ENCODE data around the gene SERPINA3. TPM values are rescaled to one million over a fixed set of nuclear protein-coding genes. Genes with fewer than 3 reads are reported as not detected.

The SERPINA3 gene
- total RNA-seq, 1 donor from 2014 or later, result 1.3 TPM

DNA sequence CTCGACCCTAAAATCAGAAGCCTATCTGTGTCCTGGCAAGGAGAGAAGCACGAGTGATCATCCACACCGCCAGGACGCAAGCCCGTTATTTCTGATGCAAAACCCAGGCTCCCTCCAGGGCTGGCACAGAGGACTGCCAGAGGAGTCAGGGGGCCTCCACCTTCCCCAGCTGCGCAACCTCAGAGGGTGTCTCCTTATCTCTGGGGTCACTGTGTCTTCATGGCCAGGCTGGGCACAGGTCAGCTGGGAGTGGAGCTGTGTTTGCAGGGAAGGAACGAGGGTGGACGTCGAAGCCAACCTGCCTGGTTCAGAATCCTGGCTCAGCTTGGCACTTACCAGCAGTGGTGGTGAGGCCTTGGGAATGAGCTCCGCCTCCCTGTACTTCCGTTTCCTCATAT is 12.0 kb upstream of the SERPINA3 start:
- H3K9me3 Mint-ChIP-seq (ENCODE audit: unreplicated experiment), result no peaks in the 10 kb centered on the region
- peaks cover 37% of the 10 kb centered on the region for H3K4me1 ChIP-seq (ENCODE audit: insufficient read depth, low read length)
- no peaks in the 10 kb centered on the region for H3K9me3 ChIP-seq (ENCODE audit: insufficient read depth, low read depth, low read length)
- H3K4me1 Mint-ChIP-seq (ENCODE audit: low read depth, unreplicated experiment), result peaks cover 34% of the 10 kb centered on the region
- H3K79me2 ChIP-seq (ENCODE audit: insufficient read depth, low read length), result no peaks in the 10 kb centered on the region
- DNase-seq (ENCODE audit: low read depth), result no peak
- no peaks in the 10 kb centered on the region for H3K36me3 Mint-ChIP-seq (ENCODE audit: low read depth, unreplicated experiment)
- H3K9ac ChIP-seq (ENCODE audit: low read length), result peak overlapping the region; percentile 82
- H3K4me3 Mint-ChIP-seq (ENCODE audit: unreplicated experiment), result no peak overlapping the region
- no peaks in the 10 kb centered on the region for H4K20me1 ChIP-seq (ENCODE audit: insufficient read depth, low read length)
- TF ChIP-seq, protein P1, sequence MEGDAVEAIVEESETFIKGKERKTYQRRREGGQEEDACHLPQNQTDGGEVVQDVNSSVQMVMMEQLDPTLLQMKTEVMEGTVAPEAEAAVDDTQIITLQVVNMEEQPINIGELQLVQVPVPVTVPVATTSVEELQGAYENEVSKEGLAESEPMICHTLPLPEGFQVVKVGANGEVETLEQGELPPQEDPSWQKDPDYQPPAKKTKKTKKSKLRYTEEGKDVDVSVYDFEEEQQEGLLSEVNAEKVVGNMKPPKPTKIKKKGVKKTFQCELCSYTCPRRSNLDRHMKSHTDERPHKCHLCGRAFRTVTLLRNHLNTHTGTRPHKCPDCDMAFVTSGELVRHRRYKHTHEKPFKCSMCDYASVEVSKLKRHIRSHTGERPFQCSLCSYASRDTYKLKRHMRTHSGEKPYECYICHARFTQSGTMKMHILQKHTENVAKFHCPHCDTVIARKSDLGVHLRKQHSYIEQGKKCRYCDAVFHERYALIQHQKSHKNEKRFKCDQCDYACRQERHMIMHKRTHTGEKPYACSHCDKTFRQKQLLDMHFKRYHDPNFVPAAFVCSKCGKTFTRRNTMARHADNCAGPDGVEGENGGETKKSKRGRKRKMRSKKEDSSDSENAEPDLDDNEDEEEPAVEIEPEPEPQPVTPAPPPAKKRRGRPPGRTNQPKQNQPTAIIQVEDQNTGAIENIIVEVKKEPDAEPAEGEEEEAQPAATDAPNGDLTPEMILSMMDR (IDR thresholded peaks at IDR 0.05; ENCODE audit: insufficient read depth, low read depth, low read length), result no peak
- no peak for TF ChIP-seq EZH2 (IDR thresholded peaks at IDR 0.05; ENCODE audit: insufficient read depth, low read length)
- no peaks in the 10 kb centered on the region for H3K36me3 ChIP-seq (ENCODE audit: insufficient read depth, low read length)
- FAIRE-seq, result no peak
- H3K27me3 ChIP-seq (ENCODE audit: insufficient read depth, low read length), result no peaks in the 10 kb centered on the region
- no peak overlapping the region for H3K4me3 ChIP-seq (ENCODE audit: insufficient read depth, low read depth, low read length)
- peak overlapping the region; percentile 97 for H3K27ac ChIP-seq (ENCODE audit: low read depth, low read length)
- H2AFZ ChIP-seq (ENCODE audit: low read depth, low read length), result no peak overlapping the region
- H3K27me3 Mint-ChIP-seq (ENCODE audit: low read depth, unreplicated experiment), result peaks cover 7% of the 10 kb centered on the region
- H3K4me2 ChIP-seq (ENCODE audit: low read length), result peak overlapping the region; percentile 78
- H3K27ac Mint-ChIP-seq (ENCODE audit: unreplicated experiment), result peak overlapping the region; percentile 100

DNA sequence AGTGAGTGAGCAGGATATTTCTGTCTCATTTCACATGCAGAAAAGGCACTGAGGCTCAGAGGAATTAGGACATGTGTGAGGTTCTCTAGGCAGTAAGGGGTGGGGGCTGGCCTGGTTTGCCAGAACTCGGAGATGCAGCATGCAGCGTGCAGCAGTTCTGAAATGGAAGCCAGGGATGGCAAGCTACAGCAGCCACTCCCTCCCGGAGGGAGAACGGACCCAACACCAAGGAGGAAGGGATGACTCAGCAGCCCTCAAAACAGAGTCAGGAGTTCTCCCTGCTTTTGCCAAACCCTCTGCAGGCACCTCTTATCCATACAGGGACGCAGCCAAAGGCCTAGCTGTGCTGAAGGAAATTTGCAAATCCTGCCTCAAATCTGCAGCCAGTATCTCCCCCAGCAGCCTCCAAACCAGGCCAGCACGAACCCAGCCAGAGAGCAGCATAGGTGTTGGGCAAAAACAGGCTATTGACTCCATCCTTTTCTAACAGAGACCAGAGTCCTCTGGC is 10.3 kb upstream of the SERPINA3 start:
- H3K79me2 ChIP-seq (ENCODE audit: insufficient read depth, low read length), result no peaks in the 10 kb centered on the region
- TF ChIP-seq, protein P1 (IDR thresholded peaks at IDR 0.05; ENCODE audit: insufficient read depth, low read depth, low read length), result no peak
- no peak for TF ChIP-seq EZH2 (IDR thresholded peaks at IDR 0.05; ENCODE audit: insufficient read depth, low read length)
- no peaks in the 10 kb centered on the region for H3K9me3 ChIP-seq (ENCODE audit: insufficient read depth, low read depth, low read length)
- no peak overlapping the region for H3K4me3 ChIP-seq (ENCODE audit: insufficient read depth, low read depth, low read length)
- no peaks in the 10 kb centered on the region for H3K36me3 Mint-ChIP-seq (ENCODE audit: low read depth, unreplicated experiment)
- H3K27me3 Mint-ChIP-seq (ENCODE audit: low read depth, unreplicated experiment), result peaks cover 3% of the 10 kb centered on the region
- H3K4me3 Mint-ChIP-seq (ENCODE audit: unreplicated experiment), result no peak overlapping the region
- peaks cover 37% of the 10 kb centered on the region for H3K4me1 ChIP-seq (ENCODE audit: insufficient read depth, low read length)
- peak overlapping the region; percentile 69 for H3K27ac ChIP-seq (ENCODE audit: low read depth, low read length)
- no peaks in the 10 kb centered on the region for H3K27me3 ChIP-seq (ENCODE audit: insufficient read depth, low read length)
- DNase-seq (ENCODE audit: low read depth) (peak; percentile 95), FAIRE-seq (peak; percentile 68)
- peak overlapping the region; percentile 38 for H3K4me2 ChIP-seq (ENCODE audit: low read length)
- H3K27ac Mint-ChIP-seq (ENCODE audit: unreplicated experiment), result peak overlapping the region; percentile 98
- peak overlapping the region; percentile 36 for H2AFZ ChIP-seq (ENCODE audit: low read depth, low read length)
- H3K36me3 ChIP-seq (ENCODE audit: insufficient read depth, low read length), result no peaks in the 10 kb centered on the region
- no peaks in the 10 kb centered on the region for H4K20me1 ChIP-seq (ENCODE audit: insufficient read depth, low read length)
- peaks cover 34% of the 10 kb centered on the region for H3K4me1 Mint-ChIP-seq (ENCODE audit: low read depth, unreplicated experiment)
- peak overlapping the region; percentile 1 for H3K9ac ChIP-seq (ENCODE audit: low read length)
- no peaks in the 10 kb centered on the region for H3K9me3 Mint-ChIP-seq (ENCODE audit: unreplicated experiment)

DNA sequence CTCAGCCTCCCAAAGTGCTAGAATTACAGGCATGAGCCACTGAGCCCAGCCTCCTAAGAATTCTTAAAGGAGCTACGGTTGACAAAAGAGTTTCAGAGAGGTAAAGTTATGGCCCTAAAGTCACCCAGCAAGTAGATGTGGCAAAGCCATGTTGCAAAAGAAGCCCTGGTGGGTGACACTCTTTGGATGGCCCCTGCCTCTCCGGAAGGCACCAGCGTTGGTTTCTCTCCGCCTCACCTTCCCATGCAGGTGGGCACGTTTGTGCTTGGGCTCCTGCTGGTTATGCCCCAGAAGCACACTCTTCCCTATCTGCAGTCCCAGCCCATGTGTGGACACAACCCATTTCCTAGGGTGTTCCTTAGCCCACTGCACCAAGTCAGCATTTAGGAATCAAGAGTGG is 9.5 kb upstream of the SERPINA3 start:
- no peaks in the 10 kb centered on the region for H3K79me2 ChIP-seq (ENCODE audit: insufficient read depth, low read length)
- no peak overlapping the region for H3K4me3 ChIP-seq (ENCODE audit: insufficient read depth, low read depth, low read length)
- no peak overlapping the region for H3K9ac ChIP-seq (ENCODE audit: low read length)
- Mint-ChIP-seq H3K9me3 (ENCODE audit: unreplicated experiment) (no peaks in the 10 kb centered on the region), H3K4me1 (ENCODE audit: low read depth, unreplicated experiment) (peaks cover 34% of the 10 kb centered on the region), H3K36me3 (ENCODE audit: low read depth, unreplicated experiment) (no peaks in the 10 kb centered on the region), H3K27ac (ENCODE audit: unreplicated experiment) (no peak overlapping the region), H3K4me3 (ENCODE audit: unreplicated experiment) (no peak overlapping the region), H3K27me3 (ENCODE audit: low read depth, unreplicated experiment) (no peaks in the 10 kb centered on the region)
- FAIRE-seq (no peak), DNase-seq (ENCODE audit: low read depth) (no peak)
- TF ChIP-seq EZH2 (IDR thresholded peaks at IDR 0.05; ENCODE audit: insufficient read depth, low read length), result no peak
- TF ChIP-seq, protein P1 (IDR thresholded peaks at IDR 0.05; ENCODE audit: insufficient read depth, low read depth, low read length), result no peak
- no peak overlapping the region for H2AFZ ChIP-seq (ENCODE audit: low read depth, low read length)
- H3K4me1 ChIP-seq (ENCODE audit: insufficient read depth, low read length), result peaks cover 37% of the 10 kb centered on the region
- H3K9me3 ChIP-seq (ENCODE audit: insufficient read depth, low read depth, low read length), result no peaks in the 10 kb centered on the region
- no peaks in the 10 kb centered on the region for H4K20me1 ChIP-seq (ENCODE audit: insufficient read depth, low read length)
- H3K4me2 ChIP-seq (ENCODE audit: low read length), result no peak overlapping the region
- H3K27me3 ChIP-seq (ENCODE audit: insufficient read depth, low read length), result no peaks in the 10 kb centered on the region
- H3K27ac ChIP-seq (ENCODE audit: low read depth, low read length), result no peak overlapping the region
- no peaks in the 10 kb centered on the region for H3K36me3 ChIP-seq (ENCODE audit: insufficient read depth, low read length)
